GM10847 (cell line): ENCODE data around the gene SHOC2.

ENCODE experiments used
- POLR2A ChIP-seq: IDR thresholded peaks from 2 replicates; pipeline ENCODE4 v1.6.1; 2011; ENCODE audit not compliant: insufficient read length; ENCODE audit errors: extremely low read depth

Gene SHOC2

DNA sequence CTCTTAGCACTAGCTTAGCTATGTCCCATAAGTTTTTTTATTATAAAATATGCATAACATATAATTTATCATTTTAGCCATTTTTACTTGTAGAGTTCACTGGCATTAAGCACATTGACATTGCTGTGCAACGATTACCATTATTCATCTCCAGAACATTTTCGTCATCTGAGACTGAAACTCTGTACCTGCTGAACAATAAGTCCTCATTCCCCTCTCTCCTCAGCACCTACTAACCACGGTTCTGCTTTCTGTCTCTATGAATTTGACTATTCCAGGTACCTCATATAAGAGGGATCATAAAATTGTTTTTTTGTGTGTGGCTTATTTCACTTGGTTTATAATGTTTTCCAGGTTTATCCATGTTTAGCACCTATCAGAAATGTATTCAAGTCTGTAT is 64.1 kb downstream of the SHOC2 start:
- no peak for TF ChIP-seq POLR2A

DNA sequence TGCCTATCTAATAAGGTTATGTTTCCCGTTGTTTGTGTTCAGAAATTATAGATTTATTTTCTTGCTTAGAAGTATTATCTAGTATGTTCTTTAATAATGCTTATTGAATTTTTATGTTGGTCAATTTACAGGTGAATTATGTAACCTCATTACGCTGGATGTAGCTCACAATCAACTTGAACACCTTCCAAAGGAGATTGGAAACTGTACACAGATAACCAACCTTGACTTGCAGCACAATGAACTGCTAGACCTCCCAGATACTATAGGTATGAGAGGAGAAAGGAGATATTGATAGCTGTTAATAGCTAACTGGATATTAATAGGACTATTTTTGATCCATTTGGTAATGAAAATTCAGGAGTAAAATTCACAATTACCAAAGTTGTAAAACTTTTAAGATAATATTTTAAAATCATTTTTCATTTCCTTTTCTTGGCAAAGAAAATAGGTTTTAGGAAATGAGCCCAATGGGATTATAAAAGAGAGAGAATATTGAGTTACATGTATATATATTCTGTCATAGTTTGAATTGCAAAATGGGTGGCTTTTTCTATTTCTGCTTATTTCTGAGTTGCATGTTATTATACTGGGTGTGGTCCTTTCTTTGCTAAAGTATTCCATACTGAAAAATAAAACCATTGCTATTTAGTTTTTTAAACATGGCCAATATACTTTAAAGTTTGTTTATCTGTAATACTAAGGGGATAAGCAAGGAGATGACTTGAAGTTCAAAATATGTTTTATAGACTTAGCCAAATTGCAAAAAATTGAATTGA is 66.3 kb downstream of the SHOC2 start:
- no peak for TF ChIP-seq POLR2A

DNA sequence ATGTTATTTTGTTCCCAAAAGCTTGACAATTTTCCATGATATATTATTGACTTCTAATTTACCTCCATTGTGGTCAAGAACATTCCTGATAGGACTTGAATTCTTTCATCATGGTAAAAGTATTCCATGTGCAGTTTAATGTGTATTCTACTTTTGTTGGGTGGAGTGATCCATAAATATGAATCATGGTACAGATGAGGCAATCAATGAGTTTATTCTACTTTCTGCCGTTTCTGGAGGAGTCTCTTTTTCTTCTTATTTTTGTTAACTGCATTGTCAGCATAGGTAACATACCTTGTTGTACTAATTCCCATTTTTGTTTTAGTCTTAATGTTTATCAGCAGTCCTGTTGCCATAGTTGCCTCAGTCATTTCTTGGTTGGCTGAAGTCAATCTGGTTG is 69.6 kb downstream of the SHOC2 start:
- TF ChIP-seq POLR2A: no peak

DNA sequence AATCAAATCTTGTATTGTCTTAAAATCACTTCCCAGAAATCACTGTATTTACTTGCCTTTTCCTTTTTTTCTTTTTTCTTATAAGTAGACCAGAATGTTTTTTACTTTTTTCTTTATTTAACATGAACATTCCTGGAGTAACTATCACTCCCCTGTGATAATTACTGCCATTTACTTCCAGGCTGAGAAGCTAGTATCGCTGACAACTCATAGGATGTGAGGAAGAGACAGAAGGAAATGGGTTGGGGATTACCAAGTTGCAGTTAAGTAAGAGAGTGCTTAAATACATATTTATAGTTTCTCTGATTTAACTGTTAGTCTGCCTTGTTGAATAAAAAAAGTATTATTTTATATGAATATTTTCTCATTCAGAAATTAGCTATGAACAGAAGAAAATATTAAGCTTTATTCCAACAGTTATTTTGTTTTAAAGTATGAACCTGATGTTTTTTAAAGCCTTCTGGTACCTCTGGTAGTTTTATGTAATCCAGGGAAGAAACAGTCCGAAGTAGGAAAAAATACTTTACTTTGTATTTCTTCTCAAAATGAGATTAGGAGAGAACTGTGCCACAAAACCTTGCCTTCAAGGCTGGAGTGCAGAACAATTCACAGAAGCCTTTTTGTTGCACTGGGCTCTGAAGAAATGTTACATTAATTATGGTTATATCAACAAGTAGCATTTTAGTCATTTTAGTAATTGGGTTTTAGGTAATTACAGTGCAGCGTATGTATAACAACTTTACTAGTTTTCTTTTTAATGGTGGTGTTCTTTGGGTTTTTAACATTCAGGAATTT is 72.8 kb downstream of the SHOC2 start:
- TF ChIP-seq POLR2A: no peak

DNA sequence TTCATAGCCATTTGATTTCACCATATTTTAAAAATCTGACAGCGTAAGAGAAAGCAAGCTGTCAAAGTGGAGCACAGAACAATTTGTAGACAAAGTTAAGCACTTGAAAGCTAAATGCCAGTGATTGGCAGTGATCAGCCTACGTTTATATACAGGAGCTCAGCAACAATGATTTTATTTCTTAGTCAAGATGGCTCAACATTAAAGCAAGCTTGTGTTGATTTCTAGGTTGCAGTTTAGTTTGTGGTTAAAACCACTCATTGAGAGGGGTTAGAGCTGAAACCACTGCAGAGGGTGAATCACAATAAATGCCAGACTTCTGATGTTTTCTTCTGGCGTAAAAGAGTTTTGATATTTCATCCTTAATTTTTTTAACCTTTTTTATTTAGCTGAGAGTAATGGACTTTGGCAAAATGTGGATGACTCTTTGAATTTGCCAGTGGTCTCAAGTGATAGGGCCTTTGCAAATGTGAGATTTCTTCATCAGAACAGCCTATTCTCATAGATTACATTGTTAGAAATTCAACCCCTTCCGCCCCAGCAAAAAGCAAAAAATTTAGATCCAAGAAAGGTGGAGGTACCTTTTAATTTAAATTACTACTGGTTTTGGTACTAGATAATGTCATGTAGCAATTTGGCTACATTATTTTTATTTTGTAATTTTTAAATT is 73.8 kb downstream of the SHOC2 start:
- no peak for TF ChIP-seq POLR2A

DNA sequence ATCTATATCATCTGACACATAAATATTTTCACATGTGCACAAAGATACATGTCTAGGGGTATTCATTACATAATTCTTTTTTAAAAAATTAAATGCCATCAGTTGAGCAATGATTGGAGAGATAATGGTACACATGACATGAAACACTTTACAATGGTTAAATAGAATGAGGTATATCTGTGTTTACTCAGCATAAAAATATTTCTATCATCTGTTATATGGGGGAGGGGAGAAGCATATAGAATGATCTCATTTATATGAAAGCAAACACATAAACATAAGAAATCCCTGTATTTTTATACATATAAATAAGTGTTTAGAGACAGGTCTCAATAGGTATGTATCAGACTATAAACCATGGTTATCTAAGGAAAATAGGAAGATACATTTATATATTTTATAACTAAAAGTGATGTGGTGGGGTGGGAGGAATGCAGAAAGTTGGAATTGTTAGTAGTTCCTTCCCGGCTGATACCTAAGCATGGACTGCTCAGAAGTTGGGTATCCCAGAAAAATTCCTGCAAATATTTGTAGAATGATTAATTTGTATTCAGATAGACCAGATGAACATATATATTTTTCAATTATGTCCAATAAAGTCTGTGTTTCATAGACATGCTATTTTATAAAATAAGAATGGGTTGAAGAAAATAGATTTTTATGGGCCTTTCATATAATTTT is 75.1 kb downstream of the SHOC2 start:
- no peak for TF ChIP-seq POLR2A

DNA sequence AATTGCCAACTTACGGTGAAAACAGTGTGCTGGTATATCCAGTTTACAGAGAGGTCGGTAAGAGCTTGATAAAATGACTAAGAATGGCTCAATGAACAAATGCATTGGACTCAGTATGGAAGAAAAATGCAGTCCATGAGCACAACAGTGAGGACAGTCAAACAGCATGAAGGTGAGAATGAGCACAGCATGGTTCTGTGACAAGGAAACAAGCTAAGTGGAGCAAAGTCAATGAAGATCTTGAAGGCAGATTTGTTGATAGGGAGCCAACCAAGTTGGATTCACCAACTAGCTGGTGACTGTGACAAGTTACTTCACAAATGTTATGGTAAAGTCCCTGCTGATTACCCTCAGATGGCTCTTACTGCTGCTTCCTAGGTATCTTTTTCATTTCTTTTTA is 75.9 kb downstream of the SHOC2 start:
- no peak for TF ChIP-seq POLR2A

DNA sequence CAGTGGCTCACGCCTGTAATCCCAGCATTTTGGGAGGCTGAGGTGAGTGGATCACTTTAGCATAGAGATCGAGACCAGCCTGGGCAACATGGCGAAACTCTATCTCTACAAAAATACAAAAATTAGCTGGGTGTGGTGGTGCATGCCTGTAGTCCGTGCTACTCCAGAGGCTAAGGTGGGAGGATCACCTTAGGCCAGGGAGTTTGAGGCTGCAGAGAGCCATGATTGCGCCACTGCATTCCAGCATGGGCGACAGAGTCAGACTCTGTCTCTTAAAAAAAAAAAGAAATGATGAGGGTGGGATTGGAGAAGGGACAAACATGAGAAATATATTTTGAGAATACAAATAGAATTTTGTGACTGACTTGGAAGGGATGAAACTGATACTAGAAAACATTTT is 76.9 kb downstream of the SHOC2 start:
- no peak for TF ChIP-seq POLR2A

DNA sequence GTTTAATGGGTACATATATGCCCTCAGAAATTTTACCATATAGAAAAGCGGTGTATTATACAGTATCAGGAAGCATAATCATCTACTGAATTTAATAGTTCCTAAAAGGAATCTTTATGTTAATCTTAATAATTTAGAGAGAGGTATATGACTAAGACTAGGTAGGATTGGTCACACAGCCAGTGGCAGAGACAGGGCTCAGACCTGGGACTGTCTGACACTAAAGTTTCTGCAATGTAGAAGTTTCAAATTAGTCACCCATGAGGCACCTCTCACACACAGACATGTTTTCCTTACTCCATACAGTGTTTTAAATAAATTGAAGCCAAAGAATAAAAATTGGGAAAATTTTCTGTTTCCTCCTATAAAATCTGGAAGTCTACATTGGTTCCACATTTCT is 84.6 kb downstream of the SHOC2 start:
- no peak for TF ChIP-seq POLR2A

DNA sequence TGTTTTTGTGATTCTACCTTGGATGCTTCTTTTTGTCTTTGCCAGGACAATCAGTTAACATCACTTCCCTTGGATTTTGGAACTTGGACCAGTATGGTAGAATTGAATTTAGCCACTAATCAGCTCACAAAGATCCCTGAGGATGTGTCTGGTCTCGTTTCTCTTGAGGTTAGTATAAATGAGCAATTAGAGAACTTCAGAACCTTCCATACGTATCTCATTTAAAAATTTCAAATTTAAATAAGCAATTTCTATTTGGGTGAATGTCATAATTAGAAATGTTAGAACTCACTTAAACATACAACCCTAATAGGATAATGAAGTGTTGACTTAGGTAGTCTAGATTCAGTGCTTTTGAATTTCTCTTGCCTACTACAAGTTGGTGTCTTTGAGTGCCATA is 88.1 kb downstream of the SHOC2 start:
- no peak for TF ChIP-seq POLR2A

DNA sequence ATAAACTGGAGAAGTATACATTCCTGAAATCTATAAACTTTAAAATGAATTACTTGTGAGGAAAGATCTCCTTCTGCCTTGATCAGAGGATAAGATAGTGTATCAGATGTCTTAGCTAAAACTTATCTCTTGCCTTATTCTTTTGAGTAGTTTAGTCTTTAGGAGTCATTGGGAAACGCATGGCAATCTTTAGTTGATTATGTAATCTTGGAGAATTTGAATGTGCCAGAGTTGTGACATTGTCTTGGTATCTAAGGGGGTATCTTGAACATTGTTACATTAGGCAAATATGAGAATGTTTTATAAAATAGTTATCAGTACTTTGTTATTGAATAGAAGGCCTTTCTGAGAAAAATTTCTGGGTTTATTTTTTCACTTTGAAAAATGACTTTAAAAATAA is 95.8 kb downstream of the SHOC2 start:
- TF ChIP-seq POLR2A: no peak

DNA sequence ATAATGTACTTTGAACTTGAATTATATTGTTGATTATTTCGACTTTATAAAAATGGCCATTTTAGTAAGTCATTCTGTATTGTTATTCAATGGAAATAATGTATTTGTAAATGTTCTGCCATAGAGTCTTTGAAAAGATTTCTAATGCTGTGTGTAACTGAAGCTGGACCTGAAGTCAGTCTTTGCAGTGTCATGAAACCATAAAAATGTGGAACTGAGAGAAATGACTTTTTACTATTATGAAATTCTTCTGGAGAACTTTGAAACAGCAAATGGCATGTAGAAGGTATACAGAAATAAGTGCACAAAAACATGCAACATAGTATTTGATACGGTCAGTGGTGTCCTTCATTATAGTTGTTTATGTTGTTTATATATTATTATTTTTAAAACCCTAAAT is 97.7 kb downstream of the SHOC2 start:
- no peak for TF ChIP-seq POLR2A

DNA sequence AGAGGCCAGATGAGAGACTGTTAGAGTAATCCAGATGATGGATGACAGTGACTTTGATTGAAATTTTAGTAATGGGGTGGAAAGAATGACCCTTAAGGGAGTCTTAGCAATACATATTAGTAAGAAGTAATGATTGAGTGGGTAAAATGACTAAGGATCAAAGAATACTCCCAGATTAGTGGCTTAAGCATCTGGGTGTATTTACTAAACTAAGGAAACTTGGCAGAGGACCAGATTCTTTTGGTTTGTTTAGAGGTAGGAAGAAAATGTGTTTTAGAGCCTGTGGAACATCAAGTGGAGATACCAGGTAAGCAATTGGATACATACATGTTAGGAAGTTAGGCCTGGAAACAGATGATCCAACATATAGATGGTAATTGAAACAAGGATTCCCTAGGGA is 98.6 kb downstream of the SHOC2 start:
- TF ChIP-seq POLR2A: no peak

DNA sequence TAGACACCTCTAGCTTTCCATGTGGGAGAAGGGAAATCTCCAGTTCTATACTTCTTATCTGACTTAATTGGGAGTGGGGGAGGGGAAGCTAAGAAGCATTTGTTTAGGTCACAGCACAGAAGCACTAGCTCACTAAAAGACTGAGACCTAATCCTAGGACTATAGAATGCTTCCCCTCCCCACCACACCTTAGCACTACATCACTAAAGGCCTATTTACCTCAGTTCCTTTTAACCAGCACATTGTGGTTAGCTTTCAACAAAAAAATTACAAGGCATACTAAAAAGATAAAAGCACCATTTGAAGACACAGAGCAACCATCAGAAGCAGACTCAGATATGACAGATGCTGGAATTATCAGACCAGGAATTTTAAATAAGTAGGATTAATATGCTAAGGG is 103.7 kb downstream of the SHOC2 start:
- no peak for TF ChIP-seq POLR2A

DNA sequence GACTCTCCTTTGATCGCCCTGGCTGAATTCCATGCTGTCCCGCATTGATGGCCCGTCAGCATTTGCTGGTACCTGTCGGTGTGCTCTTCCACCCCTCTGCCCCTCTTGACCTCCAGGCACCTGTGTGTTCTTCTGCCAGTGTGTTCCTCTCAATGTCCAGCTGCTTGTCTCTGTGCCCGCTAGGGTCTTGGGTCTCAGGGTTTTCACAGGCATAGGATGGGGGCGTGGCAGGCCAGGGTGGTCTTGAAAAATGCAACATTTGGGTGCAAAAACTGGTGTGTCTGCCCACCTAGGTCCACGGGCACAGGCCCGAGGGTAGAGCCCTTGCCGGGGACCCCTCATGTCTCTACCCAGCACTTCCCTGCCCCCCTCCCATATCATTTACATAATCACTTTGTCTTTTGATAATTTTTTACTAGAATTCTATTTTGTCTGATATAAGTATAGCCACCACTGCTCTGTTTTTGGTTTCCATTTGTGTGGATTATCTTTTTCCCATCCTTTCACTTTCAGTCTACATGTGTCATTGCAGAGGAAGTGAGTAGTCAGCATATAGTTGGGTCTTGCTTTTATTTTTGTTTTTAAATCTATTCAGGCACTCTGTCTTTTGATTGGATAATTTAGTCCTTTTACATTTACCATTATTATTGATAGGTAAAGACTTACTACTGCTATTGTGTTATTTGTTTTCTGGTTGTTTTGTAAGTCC is 110.8 kb downstream of the SHOC2 start:
- TF ChIP-seq POLR2A: no peak
